GM19025 (cell line): ENCODE data around the gene JDP2.
A peak's percentile ranks its signal among the peaks of the same experiment; 100 is the strongest.

Experiments
- ATAC-seq: cut with Tn5 transposase; IDR thresholded peaks from one replicate; pipeline ENCODE4 v1.9.1; 2021; ENCODE audit warnings: mild to moderate bottlenecking, low read depth, moderate library complexity; ENCODE audit not compliant: unreplicated experiment

Gene JDP2

DNA sequence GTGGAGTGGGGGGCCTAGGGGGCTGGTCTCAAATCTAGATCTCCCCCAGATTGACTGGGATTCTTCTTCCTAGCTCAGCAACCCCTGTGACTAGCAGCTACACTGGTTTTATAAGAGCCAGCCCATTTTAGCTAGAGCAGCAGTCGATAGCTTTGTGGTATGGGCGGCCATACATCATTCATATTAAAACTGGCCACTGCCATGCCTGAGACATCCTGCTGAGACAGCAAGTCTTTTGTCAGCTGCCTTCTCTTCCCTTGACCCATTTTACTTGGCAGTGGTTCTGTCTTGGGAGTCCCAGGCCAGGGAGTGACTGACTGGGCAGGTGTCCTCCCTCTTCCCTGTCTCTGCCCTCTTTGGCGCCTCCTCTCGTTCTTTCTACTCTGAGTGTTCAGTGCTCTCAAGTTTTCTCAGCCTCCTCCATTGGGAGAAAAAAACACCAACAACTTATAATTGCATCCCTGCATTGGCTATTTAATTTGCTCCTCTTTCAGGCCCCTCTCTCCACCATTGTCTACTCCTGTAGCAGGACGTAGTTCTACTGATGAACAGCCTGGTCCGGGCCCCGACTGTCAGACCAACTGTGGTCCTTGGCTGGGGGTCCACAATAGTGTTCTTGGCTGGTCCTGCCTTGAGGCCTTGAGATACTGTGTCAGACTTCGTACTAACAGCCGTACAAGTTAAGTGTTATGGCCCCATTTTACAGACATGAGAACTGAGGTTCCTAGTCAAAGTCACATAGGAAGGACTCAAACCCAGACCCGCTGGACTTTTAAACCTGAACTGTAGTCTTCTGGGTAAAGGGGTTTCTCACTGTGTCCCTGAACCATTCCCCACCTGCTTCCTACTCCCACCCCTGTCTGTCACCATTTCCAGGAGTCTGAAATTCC, 18.3 kb upstream of the JDP2 start:
- no peak for ATAC-seq

DNA sequence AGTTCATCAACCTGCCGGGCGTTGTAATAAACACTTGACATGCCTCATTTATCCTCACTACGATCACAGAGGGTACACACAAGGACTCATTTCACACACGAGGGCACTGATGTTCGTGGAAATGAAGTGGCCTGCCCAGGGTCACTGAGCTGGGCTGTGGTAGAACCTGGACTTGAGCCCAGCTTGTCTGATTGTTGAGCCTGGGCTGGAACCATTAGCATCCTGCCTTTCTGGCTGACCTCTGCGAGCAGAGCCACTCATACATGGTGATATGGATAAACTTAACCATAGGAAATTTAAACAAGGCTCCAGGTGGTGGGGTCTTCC, 16.6 kb upstream of the JDP2 start:
- ATAC-seq, result no peak

DNA sequence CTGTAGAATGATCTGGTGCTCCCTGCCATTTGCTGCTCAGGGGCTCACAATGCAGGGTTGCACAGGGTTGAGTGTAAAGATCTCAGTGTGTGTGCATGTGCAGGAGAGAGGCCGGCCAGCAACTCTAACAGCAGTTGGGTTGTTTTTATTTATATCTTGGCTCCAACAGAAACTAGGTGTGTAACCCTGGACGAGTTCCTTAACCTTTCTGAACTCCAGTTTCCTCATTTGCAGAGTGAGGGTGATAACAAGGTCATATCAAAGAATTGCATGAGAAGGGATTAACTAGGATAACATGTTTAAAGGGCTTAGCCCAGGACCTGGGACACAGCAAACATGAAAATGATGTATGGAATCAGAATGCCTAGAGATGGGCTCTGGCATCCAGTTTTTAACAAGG, 14.8 kb upstream of the JDP2 start:
- ATAC-seq, result no peak

DNA sequence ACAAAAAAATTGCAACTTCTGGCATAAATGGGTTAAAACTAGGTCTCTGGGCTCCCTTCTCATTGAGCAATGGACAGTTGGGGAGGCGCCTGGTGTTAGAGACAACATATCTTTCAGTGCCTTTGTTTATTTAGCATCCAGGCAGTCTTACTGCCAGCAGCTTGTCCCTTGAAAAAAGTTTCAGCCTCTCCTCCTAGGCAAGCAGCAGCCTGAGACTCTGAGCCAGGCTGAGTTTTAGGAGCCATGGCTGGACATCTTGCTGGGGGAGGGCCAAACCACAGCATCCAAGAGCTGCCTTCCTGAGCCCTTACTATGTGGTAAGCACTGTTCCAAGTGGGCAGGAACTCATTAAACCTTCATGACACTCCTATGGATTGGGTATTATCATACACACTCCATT, 10.1 kb upstream of the JDP2 start:
- ATAC-seq, result no peak

DNA sequence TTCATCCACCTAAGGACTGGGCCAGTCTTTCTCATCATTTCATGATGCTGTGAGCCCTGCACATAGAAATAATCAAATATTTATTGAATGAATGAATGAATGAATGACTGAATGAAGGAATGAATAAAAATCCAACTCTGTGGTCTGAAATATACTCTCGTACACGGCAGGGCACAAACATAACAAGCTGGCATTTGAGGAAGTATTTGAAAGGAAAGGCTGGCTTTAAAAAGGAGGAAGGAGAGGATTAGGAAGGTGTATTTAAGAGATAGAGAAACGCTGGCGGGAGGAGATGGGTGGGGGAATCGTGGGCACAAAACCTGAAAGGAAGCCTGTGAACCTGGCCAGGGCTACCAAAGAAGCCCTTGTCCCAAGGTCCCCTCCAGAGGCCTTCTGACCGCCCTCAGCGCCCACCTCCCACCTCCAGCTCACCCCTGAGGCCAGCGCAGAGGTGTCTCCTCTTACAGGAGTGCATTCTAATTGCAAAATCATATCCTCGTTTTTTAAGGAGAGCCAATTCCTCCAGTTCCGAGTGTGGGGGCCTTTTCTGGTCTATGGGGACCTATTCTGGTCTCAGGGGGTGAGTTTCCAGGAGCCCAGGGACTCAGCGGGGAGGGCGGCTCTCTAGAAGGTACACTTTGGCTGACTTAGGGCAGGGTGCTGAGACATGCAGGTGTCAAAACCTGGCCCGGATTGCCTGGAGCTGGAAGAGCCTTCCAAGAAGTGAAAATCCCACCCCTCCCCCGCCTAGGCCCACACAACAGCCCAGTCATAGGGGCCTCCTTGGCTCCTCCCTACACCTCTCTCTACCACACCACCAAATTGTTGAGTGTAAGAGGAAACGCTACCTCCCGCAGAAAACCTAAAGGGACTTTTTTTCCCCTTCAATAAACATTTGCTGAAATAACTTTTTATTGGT, 8.7 kb upstream of the JDP2 start:
- ATAC-seq, result no peak

DNA sequence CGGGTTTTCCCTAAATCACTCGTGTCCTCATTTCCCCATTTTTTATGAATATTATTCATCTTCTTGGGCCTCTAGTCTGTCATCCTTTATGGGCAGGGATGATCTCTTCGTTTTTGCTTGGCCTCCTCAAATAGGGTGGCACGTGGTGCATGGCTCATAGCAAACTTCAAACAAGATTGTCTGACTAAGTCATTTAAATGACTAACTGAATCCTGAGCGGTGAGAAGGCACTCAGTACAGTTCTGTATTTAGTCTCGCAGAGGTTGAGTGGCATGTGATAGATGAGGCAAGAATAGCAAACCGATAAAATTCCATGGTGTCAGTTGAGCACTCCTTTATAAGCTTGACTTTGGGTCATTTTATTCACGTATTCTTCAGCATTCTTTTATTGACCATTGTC, 5.7 kb upstream of the JDP2 start:
- no peak for ATAC-seq

DNA sequence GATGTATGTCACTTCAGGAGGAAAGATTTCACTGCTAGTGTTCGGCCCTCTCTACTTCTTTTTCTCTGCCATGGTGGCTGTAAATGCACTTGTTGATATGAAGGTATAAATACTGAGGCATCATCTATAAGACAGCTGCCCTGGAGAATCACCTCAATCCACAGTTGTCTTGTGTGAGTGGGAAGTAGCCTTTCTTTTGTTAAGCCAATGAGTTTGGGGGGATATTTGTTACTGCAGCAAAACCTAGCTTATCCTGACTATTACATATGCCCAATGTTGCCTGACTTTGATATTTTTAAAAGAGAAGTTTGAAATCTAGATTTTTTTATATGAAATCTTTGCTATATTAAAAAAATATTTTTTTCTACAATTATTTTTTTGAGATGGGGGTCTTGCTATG, 3.3 kb upstream of the JDP2 start:
- no peak for ATAC-seq

DNA sequence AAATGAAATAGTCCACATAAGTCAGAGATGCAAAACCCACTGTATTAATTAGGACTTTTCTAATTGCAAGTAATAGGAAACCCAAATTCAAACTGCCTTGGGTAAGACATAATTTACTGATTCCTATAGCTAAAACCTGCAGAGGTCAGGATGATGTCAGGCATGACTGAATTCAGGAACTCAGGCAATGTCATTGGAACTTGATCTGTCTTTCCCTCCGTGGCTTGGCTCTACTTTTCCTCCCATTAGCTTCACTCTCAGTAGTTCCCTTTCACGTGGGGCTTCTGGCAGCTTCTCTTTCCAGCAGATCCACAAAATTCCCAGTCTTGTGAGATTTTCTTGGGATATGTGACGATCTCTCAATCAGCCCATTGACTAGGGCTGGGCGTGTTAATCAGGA, 2.4 kb upstream of the JDP2 start:
- no peak for ATAC-seq

DNA sequence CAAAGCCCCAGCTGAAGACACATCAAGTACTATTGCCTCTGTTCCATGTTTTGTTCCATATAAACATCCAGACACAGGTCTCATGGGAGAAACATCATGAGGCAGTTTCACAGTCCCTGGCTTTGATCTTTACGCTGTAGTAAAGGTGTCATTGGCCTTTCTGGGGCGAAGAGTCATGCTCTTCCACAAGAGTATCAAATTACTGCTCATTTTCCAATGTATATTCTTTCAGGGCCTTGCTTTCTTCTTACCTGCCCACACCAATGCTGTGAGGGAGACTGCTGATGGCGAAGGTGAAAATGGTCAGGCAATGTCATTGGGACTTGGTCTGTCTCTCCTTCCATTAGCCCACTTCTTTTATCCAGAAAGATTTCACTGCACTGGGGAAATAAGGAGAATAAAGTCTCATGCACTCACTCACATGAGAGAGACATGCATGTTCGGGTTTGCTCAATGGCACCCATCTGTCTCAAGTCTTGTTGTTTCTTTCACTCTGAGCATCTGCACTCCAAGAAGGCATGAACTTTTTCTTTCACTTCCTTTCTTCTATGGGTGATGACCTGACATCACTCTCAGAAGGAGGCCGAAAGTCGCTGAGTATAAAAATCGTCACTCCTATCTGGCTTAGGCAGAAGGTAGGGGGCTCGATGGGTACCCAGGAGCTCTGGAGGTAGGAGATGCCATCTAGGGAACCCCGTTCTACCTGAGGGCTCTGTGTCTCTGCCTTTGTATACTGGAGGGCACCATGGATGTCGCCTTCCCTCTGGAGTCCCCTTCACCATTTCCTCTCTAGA, 1.3 kb upstream of the JDP2 start:
- ATAC-seq, result peak; percentile 45

DNA sequence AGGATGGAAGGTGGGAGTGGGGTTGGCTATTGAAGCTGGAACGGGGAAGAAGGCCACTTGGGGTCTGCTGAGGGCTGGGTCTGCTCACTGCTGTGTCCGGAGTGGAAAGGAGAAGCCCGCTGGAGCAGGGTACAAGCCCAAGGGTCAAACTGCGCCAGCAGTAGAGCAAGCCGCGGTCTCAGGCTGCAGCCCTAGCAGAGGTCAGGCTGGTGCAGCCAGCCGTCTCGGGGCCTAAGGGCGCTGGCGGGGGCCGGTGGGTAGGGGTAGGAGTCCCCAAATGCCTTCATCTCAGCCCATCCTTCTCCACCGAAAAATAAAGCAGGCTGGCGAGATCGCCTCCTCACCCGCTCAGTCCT, 718 bp upstream of the JDP2 start:
- peak; percentile 14 for ATAC-seq

DNA sequence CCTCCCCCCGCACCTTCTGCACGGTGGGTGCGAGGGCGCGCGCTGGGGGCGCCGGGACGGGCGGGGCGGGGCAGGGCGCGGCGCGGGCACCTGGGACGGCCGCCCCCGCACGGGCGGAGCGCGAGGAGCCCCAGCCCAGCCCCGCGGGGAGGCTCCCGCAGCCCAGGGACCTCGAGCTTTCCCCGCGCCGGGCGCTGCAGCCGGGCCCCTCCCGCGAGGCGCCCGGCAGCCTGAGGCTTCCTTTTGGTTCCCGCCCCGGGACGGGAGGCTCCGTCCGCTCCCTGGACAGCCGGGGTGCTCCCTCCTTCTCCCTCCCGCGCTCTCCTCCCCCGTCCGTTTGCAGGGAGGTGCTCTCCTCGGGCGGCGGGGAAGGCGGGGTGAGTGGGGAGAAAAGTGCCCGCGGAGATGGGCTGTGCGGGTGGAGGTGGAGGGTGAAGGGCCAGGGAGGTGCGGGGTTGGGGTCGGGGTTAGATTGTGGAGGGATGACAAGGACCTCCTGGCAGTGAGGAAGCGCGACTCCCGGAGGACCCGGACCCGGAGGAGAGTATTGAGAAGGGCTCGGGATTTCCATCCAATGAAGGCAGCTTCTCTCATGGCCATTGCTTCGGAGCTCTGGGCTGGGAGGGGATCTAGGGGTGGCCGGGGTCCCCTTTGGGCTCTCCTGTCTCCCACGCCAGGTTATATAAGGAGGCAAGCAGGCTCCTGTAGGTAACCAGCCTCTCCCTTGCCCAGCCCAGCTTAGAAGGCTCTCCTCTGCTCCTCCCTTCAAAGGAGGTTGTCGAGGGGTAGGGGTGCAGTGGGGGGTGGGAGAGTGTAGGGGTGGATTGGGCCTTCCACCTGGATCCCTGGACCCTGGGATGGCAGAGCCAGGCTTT, 645 bp downstream of the JDP2 start:
- peak; percentile 9 for ATAC-seq

DNA sequence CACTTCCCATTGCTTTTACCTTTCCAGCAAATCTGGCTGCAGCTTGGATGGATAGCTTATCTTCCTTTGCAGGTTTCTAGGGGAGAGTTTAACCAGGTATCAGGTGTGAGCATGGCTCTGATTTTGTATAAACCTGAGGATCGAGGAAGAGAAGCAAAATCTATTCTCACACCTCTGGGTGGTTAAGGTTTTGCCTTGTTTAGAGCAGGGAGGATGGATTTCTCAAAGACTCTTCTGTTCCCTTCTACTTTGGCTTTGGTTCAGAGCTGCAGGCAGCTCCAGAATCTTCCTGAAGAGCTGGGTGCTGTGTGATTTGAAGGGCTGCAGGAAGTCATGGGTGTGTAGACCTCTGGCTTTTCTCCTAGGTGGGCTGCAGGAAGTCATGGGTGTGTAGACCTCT, 1.7 kb downstream of the JDP2 start:
- ATAC-seq, result no peak

DNA sequence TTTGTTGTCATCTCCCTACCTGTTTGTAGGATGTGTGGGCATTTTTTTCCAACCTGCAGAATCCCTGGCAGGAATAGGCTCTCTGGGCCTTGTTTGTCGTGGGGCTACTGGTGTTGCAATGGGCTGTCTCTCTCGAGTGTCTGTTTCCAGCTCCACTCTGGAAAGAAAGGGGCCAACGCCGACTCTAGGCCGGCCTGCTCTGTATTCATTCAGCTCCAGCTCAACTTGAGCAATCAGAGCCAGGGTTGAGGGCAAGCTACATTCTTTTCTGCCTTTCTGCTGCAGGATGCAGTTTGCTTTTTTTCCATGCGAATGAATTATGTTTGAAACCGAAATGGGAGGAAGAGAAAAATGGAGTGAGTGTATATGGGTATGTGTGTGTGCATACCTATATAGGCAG, 2.3 kb downstream of the JDP2 start:
- ATAC-seq, result no peak

DNA sequence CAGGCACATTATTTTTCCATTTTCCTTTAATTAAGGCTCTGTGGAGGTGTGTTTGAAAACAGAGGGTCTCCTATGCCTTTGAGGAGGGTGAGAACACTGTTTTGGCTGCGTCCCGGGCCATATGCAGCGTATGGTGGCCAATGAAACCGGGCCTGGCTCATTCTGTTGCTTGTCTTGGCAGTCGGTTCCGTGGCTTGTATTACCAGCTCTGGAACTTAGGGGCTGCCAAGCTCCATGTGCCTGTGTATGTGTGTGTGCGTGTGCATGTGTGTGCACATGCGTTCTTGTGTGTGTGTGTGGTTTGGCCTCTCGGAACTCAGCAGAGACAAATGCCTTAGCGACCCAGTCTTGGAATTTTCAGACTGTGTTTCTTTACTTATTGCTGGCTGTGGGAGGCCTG, 2.7 kb downstream of the JDP2 start:
- no peak for ATAC-seq

DNA sequence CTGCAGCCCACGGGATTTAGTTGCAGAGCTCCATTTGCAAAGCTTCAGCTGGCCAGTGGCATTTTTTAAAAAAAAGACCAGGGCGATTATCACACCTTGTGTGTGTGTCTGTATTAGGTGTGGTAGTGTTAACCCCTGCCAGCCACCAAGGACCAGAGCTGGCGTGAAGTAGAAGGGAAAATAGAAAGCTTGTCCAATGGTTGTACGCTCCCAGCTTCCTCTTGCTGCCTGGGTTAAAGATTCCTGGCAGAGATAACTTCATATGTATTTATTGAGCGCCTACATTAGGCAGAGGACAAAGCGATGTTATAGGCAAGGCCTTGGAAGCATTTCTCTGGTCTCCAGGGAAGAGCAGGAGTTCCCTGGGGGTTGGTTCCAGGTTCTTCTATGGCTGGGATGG, 3.2 kb downstream of the JDP2 start:
- no peak for ATAC-seq

DNA sequence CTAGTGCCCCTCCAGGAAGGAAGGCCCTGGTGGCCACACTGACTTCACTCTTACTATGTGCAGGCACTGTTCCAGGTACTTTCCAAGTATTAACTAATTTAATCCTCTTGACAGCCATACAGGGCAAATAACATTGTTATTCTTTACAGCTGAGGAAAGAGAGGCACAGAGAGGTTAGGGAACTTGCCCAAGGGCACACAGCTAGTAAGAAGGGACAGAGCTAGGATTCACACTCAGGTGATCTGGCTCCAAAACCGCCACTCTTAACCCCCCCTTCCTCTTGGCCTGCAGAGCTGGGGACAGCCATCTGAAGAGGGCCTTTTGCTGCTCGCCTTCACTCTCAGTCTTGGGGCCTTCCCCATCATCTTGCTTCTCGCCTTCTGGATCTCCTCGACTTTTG, 4.0 kb downstream of the JDP2 start:
- ATAC-seq, result no peak

DNA sequence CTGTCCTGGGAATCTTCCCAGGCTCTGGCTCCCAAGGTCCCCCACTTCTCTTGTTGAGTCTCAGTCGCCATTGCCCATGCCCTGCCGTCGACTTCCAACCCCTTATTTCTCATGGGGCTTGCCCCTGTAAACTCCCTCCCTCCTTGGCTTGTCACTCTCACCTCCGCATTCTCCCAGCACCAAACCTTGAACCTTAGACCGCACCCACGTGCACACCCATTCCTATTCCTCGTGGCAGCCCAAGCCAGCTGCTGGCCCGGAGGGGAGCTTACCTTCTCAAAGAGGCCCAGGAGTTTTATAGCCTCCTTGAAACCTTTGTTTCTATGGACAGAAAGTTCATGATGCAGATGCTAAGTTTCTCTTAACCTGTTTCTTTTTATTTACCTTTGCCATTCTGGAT, 4.6 kb downstream of the JDP2 start:
- ATAC-seq, result no peak

DNA sequence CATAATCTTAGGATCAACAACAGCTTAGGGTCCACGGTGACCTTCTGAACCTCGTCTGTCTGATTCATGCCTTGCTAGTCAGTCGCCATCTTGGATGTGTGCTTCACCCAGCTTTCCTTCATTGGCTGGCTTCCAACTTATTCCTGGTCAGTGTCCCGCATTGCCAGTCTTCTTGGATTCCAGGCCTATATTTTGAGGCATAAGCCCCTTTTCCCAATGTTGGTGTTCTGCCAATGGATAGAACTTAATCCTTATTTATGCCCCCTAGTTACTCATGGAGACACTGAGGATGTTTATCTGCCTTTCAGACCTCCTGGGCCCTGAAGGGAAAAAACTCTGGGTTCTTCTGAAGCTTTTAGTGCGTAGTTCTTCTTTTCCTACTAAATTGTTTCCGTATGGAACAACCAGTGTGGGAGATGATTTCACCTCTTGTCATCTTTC, 5.8 kb downstream of the JDP2 start:
- no peak for ATAC-seq

DNA sequence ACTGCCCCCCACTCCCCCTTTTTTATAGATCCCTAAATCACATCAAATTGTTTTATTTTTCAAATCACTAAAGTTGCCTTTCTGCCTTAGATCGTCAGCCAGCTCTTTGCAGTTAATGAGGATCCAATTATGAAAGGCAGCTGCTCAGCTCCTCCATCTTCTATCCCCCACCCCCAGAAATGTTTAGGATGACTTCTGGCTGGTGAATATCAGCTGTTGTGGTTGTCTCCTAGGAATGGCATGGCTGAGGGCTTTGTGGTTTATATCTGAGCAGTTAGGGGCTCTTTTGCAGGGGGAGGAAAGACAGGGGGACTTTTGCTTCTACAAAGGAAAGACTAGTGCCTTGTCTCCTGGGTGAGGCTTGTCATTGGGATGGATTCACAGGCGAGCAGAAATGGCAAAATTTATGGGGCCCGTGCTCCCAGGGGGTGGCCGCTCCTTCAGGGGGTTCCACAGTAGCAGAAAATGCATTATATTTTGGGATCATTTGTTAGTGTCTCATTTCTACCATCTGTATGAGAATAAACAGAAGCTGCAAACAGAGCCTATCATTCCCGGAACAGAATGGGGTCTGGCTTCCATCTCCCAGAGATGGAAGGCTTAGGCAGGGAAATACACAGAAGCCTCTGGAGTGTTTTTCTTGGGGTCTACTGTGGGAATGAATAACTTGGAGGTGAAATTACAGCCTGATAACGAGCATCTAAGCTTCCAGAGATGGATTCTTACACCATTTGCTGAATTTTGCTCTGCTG, 6.5 kb downstream of the JDP2 start:
- no peak for ATAC-seq
